ENCODE results near the gene SPTLC2. TPM values are rescaled to one million over a fixed set of nuclear protein-coding genes. Genes with fewer than 3 reads are reported as not detected.

Gene SPTLC2
- total RNA-seq, 1 donor from 2014 or later = 12.3 TPM

GRCh38 chr14:77622366-77622961 is 6.0 kb upstream of the SPTLC2 start:
- Histone ChIP-seq H3F3A (ENCODE audit: low read depth) (peaks cover 6% of the 10 kb centered on the region), H3K9me3 (ENCODE audit: low read depth) (no peaks in the 10 kb centered on the region), H3K4me3 (no peak overlapping the region), H3K36me3 (no peaks in the 10 kb centered on the region), H3K79me2 (ENCODE audit: low read depth) (no peaks in the 10 kb centered on the region), H3K9ac (no peak overlapping the region), H3K27ac (no peak overlapping the region), H3K4me2 (no peak overlapping the region), H3K27me3 (no peaks in the 10 kb centered on the region), H2AFZ (replicated peaks) (no peak overlapping the region), H3K4me1 (no peaks in the 10 kb centered on the region), H4K20me1 (ENCODE audit: low read depth) (no peaks in the 10 kb centered on the region)
- TF ChIP-seq CTCF (IDR thresholded peaks at IDR 0.05) (no peak), EZH2 (IDR thresholded peaks at IDR 0.05) (no peak), EZH2phosphoT487 (IDR thresholded peaks at IDR 0.05) (no peak)
- H3K4me1 Mint-ChIP-seq = no peaks in the 10 kb centered on the region
- no peak overlapping the region for H3K27ac Mint-ChIP-seq
- H3K9me3 Mint-ChIP-seq = no peaks in the 10 kb centered on the region
- no peak for DNase-seq (ENCODE audit: low spot score)
- no peaks in the 10 kb centered on the region for H3K36me3 Mint-ChIP-seq
- H3K4me3 Mint-ChIP-seq = no peak overlapping the region
- H3K27me3 Mint-ChIP-seq (ENCODE audit: insufficient read depth, low read depth) = no peaks in the 10 kb centered on the region

- DNase-seq (ENCODE audit: low spot score) = no peak
- H3K4me2 ChIP-seq = no peak overlapping the region
- H3F3A ChIP-seq (ENCODE audit: low read depth) = peaks cover 19% of the 10 kb centered on the region
- H4K20me1 ChIP-seq (ENCODE audit: low read depth) = peaks cover 3% of the 10 kb centered on the region
- TF ChIP-seq EZH2phosphoT487 (IDR thresholded peaks at IDR 0.05) = no peak
- no peak for TF ChIP-seq EZH2 (IDR thresholded peaks at IDR 0.05)
- no peak for TF ChIP-seq CTCF (IDR thresholded peaks at IDR 0.05)
- no peaks in the 10 kb centered on the region for H3K9me3 Mint-ChIP-seq
- no peak overlapping the region for H3K27ac Mint-ChIP-seq
- peaks cover 7% of the 10 kb centered on the region for H3K4me1 Mint-ChIP-seq
- no peak overlapping the region for H2AFZ ChIP-seq (replicated peaks)
- H3K27me3 Mint-ChIP-seq (ENCODE audit: insufficient read depth, low read depth) = no peaks in the 10 kb centered on the region
- H3K4me3 ChIP-seq = no peak overlapping the region
- no peak overlapping the region for H3K4me3 Mint-ChIP-seq
- no peak overlapping the region for H3K27ac ChIP-seq
- peaks cover 3% of the 10 kb centered on the region for H3K4me1 ChIP-seq
- H3K36me3 Mint-ChIP-seq = no peaks in the 10 kb centered on the region
- no peaks in the 10 kb centered on the region for H3K9me3 ChIP-seq (ENCODE audit: low read depth)
- peaks cover 3% of the 10 kb centered on the region for H3K79me2 ChIP-seq (ENCODE audit: low read depth)
- H3K36me3 ChIP-seq = no peaks in the 10 kb centered on the region
- no peak overlapping the region for H3K9ac ChIP-seq
- peaks cover 5% of the 10 kb centered on the region for H3K27me3 ChIP-seq
These were observed 3.9 kb upstream of the SPTLC2 start for GRCh38 chr14:77620222-77620870.

- H3K27me3 ChIP-seq = peaks cover 13% of the 10 kb centered on the region
- H3K9me3 ChIP-seq (ENCODE audit: low read depth) = no peaks in the 10 kb centered on the region
- Mint-ChIP-seq H3K36me3 (no peaks in the 10 kb centered on the region), H3K4me3 (no peak overlapping the region), H3K4me1 (peaks cover 12% of the 10 kb centered on the region), H3K9me3 (no peaks in the 10 kb centered on the region), H3K27me3 (ENCODE audit: insufficient read depth, low read depth) (no peaks in the 10 kb centered on the region), H3K27ac (no peak overlapping the region)
- H3K4me2 ChIP-seq = no peak overlapping the region
- DNase-seq (ENCODE audit: low spot score) = no peak
- H2AFZ ChIP-seq (replicated peaks) = no peak overlapping the region
- H3K4me3 ChIP-seq = no peak overlapping the region
- TF ChIP-seq EZH2 (IDR thresholded peaks at IDR 0.05) = no peak
- no peak for TF ChIP-seq CTCF (IDR thresholded peaks at IDR 0.05)
- no peak for TF ChIP-seq EZH2phosphoT487 (IDR thresholded peaks at IDR 0.05)
- H3K79me2 ChIP-seq (ENCODE audit: low read depth) = peaks cover 14% of the 10 kb centered on the region
- peaks cover 6% of the 10 kb centered on the region for H4K20me1 ChIP-seq (ENCODE audit: low read depth)
- H3F3A ChIP-seq (ENCODE audit: low read depth) = peaks cover 21% of the 10 kb centered on the region
- H3K4me1 ChIP-seq = peaks cover 6% of the 10 kb centered on the region
- H3K9ac ChIP-seq = no peak overlapping the region
- no peaks in the 10 kb centered on the region for H3K36me3 ChIP-seq
- H3K27ac ChIP-seq = no peak overlapping the region
These were observed 2.0 kb upstream of the SPTLC2 start for GRCh38 chr14:77618381-77618970.
